ENCODE results near the gene ETFBKMT. TPM values are rescaled to one million over a fixed set of nuclear protein-coding genes. Genes with fewer than 3 reads are reported as not detected.
"Not testable (repeated sequence)": the region's sequence is repeated elsewhere in the genome, so short reads cannot be mapped to it uniquely, and the experiment has no call there.

ETFBKMT gene
- total RNA-seq, 1 experiment from 2014 or later: 2.3 TPM

DNA sequence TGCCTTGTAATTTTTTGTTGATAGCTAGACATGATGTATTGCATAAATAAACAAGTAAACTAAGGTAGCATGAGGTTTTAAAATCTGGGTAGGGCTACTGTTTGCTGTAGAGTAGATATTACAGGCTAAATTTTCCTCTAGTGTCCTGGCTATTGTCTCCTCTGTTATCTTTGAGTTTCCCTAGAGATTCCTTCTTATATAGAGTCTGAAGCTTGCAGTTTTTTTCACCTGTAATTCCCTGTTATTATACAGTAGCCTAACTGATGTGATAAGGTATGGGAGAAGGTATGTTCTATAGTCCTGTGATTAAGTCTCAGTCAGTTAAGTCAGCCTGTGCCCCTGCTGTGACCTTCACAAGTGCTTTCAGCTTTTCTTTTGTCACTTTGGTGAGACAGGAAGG is 9.5 kb downstream of the ETFBKMT start:
- no peaks in the 10 kb centered on the region for H3K27me3 Mint-ChIP-seq (ENCODE audit: unreplicated experiment)
- H3K36me3 Mint-ChIP-seq (ENCODE audit: insufficient read depth, unreplicated experiment): peaks cover 11% of the 10 kb centered on the region
- peaks cover 27% of the 10 kb centered on the region for H3K4me1 Mint-ChIP-seq (ENCODE audit: low read depth, unreplicated experiment)
- no TSS peak for BruUV-seq (replicated peaks)
- DNase-seq: no peak
- intact Hi-C loops (cut with micrococcal nuclease; ENCODE audit: unreplicated experiment): no loop called here
- TF ChIP-seq, protein P1, sequence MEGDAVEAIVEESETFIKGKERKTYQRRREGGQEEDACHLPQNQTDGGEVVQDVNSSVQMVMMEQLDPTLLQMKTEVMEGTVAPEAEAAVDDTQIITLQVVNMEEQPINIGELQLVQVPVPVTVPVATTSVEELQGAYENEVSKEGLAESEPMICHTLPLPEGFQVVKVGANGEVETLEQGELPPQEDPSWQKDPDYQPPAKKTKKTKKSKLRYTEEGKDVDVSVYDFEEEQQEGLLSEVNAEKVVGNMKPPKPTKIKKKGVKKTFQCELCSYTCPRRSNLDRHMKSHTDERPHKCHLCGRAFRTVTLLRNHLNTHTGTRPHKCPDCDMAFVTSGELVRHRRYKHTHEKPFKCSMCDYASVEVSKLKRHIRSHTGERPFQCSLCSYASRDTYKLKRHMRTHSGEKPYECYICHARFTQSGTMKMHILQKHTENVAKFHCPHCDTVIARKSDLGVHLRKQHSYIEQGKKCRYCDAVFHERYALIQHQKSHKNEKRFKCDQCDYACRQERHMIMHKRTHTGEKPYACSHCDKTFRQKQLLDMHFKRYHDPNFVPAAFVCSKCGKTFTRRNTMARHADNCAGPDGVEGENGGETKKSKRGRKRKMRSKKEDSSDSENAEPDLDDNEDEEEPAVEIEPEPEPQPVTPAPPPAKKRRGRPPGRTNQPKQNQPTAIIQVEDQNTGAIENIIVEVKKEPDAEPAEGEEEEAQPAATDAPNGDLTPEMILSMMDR (IDR thresholded peaks at IDR 0.05; ENCODE audit: unreplicated experiment): no peak
- peaks cover 2% of the 10 kb centered on the region for H3K9me3 Mint-ChIP-seq (ENCODE audit: low read depth, unreplicated experiment)
- CTCF ChIA-PET: no interaction called here
- H3K4me3 Mint-ChIP-seq (ENCODE audit: low read depth, unreplicated experiment): no peak overlapping the region
- H3K27ac Mint-ChIP-seq (ENCODE audit: unreplicated experiment): no peak overlapping the region

DNA sequence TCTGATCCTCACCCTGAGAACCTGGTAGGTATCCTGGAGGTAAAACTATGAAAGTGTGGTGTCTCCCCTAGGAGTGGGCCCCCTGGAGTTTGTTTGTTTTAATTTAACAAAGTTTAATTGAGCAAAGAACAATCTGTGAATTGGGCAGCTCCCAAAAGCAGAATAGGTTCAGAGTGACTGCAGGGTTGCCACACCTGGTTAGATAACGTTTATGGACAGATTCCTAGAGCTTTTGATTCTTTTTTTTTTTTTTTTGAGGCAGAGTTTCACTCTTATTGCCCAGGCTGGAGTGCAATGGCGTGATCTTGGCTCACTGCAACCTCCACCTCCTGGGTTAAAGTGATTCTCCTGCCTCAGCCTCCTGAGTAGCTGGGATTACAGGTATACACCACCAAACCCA is 10.1 kb downstream of the ETFBKMT start:
- Mint-ChIP-seq H3K4me1 (ENCODE audit: low read depth, unreplicated experiment) (peaks cover 29% of the 10 kb centered on the region), H3K36me3 (ENCODE audit: insufficient read depth, unreplicated experiment) (peaks cover 11% of the 10 kb centered on the region)
- DNase-seq; H3K27ac Mint-ChIP-seq (ENCODE audit: unreplicated experiment); H3K9me3 Mint-ChIP-seq (ENCODE audit: low read depth, unreplicated experiment); intact Hi-C loops (cut with micrococcal nuclease; ENCODE audit: unreplicated experiment); H3K4me3 Mint-ChIP-seq (ENCODE audit: low read depth, unreplicated experiment); CTCF ChIA-PET; BruUV-seq (replicated peaks); H3K27me3 Mint-ChIP-seq (ENCODE audit: unreplicated experiment): not testable (repeated sequence)

DNA sequence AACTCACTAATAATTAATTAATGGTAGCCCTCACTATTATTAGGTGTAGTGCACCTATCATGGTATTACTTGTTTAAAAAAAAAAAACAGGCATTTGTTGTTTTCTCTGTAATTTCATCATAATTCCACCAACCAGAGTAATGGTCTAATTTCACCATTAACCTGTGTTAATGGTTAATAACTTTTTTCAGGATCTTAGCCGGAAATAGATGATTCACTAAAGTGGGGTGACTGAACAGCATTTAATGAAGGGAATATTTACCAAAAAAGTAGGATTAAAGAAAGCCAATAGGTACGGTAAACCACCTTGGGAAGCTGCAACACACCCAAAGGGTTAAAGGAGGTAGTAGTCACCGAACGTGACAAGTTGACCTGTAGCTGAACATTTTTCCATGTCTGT is 13.0 kb downstream of the ETFBKMT start:
- Mint-ChIP-seq H3K4me3 (ENCODE audit: low read depth, unreplicated experiment) (peak overlapping the region; percentile 36), H3K36me3 (ENCODE audit: insufficient read depth, unreplicated experiment) (peaks cover 7% of the 10 kb centered on the region), H3K9me3 (ENCODE audit: low read depth, unreplicated experiment) (peaks cover 2% of the 10 kb centered on the region), H3K27ac (ENCODE audit: unreplicated experiment) (peak overlapping the region; percentile 76), H3K27me3 (ENCODE audit: unreplicated experiment) (no peaks in the 10 kb centered on the region), H3K4me1 (ENCODE audit: low read depth, unreplicated experiment) (peaks cover 32% of the 10 kb centered on the region)
- no peak for DNase-seq
- intact Hi-C loops (cut with micrococcal nuclease; ENCODE audit: unreplicated experiment): loop anchor here (5.0 kb wide), 1 partner anchor 435 kb away; the partner anchor contains the start of gene BICD1
- TF ChIP-seq, protein P1 (IDR thresholded peaks at IDR 0.05; ENCODE audit: unreplicated experiment): no peak
- BruUV-seq (replicated peaks): no TSS peak
- CTCF ChIA-PET: interaction anchor here (0.6 kb wide), 1 partner anchor 624 kb away, joined by 5 read pairs; no protein-coding TSS in a partner anchor

DNA sequence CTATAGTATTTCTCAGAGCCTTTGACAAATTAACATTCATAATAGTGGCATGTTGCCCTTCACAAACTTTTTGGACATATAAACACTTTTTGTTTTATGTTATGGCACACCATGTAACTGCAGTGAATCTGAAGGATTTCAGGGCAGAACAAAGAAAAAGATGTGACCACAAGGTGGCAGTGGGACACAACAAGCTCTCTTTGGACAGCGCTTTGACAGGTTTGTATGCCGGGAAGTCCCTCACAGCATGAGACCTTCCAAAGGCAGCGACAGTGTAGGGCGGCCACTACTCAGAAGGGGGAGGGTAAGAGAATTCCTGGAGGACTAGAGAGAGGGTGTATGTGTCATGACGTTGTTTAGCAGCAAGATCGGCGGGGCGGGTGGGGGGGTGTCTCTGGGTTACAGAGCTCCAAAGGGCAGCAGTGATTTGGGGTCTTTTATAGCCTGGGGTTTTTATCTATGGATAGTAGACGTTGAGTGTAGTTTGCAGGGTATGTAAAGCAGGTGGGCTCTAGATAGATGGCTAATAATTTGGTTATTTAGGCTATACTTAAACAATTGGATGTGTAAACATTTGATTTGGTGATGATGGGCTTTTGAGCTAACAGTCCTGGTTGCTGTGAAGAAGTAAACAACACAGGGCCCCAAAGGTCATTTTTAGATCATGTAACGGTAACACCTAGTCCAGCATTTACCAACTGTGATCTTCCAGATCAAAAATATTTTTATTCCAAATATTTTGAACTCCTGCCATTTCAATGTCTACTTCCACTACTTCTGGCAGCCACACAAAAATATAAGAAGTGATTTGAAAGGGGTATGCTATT is 22.9 kb downstream of the ETFBKMT start:
- CTCF ChIA-PET: interaction anchor here (0.5 to 1.2 kb wide), 6 partner anchors 11 to 630 kb away, joined by 3 to 4 read pairs (median 4); no protein-coding TSS in a partner anchor
- H3K4me3 Mint-ChIP-seq (ENCODE audit: low read depth, unreplicated experiment): peak overlapping the region; percentile 2
- peaks cover 2% of the 10 kb centered on the region for H3K9me3 Mint-ChIP-seq (ENCODE audit: low read depth, unreplicated experiment)
- intact Hi-C loops (cut with micrococcal nuclease; ENCODE audit: unreplicated experiment): loop anchor here (1.0 to 5.0 kb wide), 4 partner anchors 65 to 623 kb away; no protein-coding TSS in a partner anchor
- H3K36me3 Mint-ChIP-seq (ENCODE audit: insufficient read depth, unreplicated experiment): no peaks in the 10 kb centered on the region
- H3K27ac Mint-ChIP-seq (ENCODE audit: unreplicated experiment): peak overlapping the region; percentile 54
- peaks cover 10% of the 10 kb centered on the region for H3K4me1 Mint-ChIP-seq (ENCODE audit: low read depth, unreplicated experiment)
- peak; percentile 81 for DNase-seq
- TF ChIP-seq, protein P1 (IDR thresholded peaks at IDR 0.05; ENCODE audit: unreplicated experiment): peak; percentile 84
- no peaks in the 10 kb centered on the region for H3K27me3 Mint-ChIP-seq (ENCODE audit: unreplicated experiment)
- no TSS peak for BruUV-seq (replicated peaks)

DNA sequence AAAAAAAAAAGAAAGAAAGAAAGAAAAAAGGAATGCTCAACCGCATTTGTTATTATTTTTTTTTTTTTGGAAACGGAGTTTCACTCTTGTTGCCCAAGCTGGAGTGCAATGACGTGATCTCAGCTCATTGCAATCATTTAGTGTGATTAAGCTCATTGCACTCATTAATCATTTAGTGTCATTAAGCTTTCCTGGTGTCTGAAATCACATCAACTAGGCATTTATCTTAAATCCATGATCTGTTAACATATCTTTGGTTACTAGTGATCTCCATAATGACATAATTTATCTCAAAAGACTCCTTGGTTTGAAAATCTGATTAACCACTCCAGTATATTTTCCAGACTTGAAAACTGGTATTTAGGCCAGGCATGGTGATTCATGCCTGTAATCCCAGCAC is 26.3 kb downstream of the ETFBKMT start:
- no peak overlapping the region for H3K4me3 Mint-ChIP-seq (ENCODE audit: low read depth, unreplicated experiment)
- H3K27me3 Mint-ChIP-seq (ENCODE audit: unreplicated experiment): no peaks in the 10 kb centered on the region
- no peaks in the 10 kb centered on the region for H3K4me1 Mint-ChIP-seq (ENCODE audit: low read depth, unreplicated experiment)
- H3K36me3 Mint-ChIP-seq (ENCODE audit: insufficient read depth, unreplicated experiment): no peaks in the 10 kb centered on the region
- intact Hi-C loops (cut with micrococcal nuclease; ENCODE audit: unreplicated experiment): no loop called here
- H3K9me3 Mint-ChIP-seq (ENCODE audit: low read depth, unreplicated experiment): no peaks in the 10 kb centered on the region
- CTCF ChIA-PET: interaction anchor here (0.6 kb wide), 3 partner anchors 83 to 351 kb away, joined by 3 to 5 read pairs (median 5); no protein-coding TSS in a partner anchor
- TF ChIP-seq, protein P1 (IDR thresholded peaks at IDR 0.05; ENCODE audit: unreplicated experiment): no peak
- no peak for DNase-seq
- no TSS peak for BruUV-seq (replicated peaks)
- H3K27ac Mint-ChIP-seq (ENCODE audit: unreplicated experiment): no peak overlapping the region

All from Calu3 (cell line).